KMS-11 (cell line): Measurements from ENCODE around the gene C12orf43.

Experiments
- H2AFZ ChIP-seq: fragments of 200-600 bp; sonication (generic); 2 replicates; pipeline ENCODE4 v1.6.1; 2016; ENCODE audit warnings: antibody characterized with exemption, mixed run types, low read depth
- H3K27ac ChIP-seq: fragments of 200-600 bp; sonication (generic); 2 replicates; pipeline ENCODE4 v1.6.1; 2016; ENCODE audit warnings: mild to moderate bottlenecking, mixed run types
- H3K27me3 ChIP-seq: fragments of 200-600 bp; sonication (generic); 2 replicates; pipeline ENCODE4 v1.6.1; 2017; ENCODE audit warnings: mild to moderate bottlenecking, low read depth, mixed run types, moderate library complexity; ENCODE audit not compliant: insufficient read depth
- H3K36me3 ChIP-seq: fragments of 200-600 bp; sonication (generic); 2 replicates; pipeline ENCODE4 v1.6.1; 2017; ENCODE audit warnings: mild to moderate bottlenecking, mixed run types; ENCODE audit not compliant: insufficient read depth
- H3K4me1 ChIP-seq: fragments of 200-600 bp; sonication (generic); 2 replicates; pipeline ENCODE4 v1.6.1; 2016; ENCODE audit warnings: mild to moderate bottlenecking, low read depth, mixed run types; ENCODE audit not compliant: poor library complexity, severe bottlenecking
- H3K4me2 ChIP-seq: fragments of 200-600 bp; sonication (generic); 2 replicates; pipeline ENCODE4 v1.7.0; 2016; ENCODE audit warnings: mild to moderate bottlenecking, mixed run types
- H3K4me3 ChIP-seq: fragments of 200-600 bp; sonication (generic); IDR thresholded peaks from 2 replicates; pipeline ENCODE4 v1.6.1; 2017; ENCODE audit warnings: low read depth, low read length, mixed read lengths; ENCODE audit not compliant: insufficient read depth
- H3K79me2 ChIP-seq: fragments of 200-600 bp; sonication (generic); 2 replicates; pipeline ENCODE4 v1.6.1; 2016; ENCODE audit warnings: low read depth, mixed run types; ENCODE audit not compliant: insufficient read depth
- H3K9ac ChIP-seq: fragments of 200-600 bp; sonication (generic); 2 replicates; pipeline ENCODE4 v1.6.1; 2016; ENCODE audit warnings: mild to moderate bottlenecking, mixed run types
- H4K20me1 ChIP-seq: fragments of 200-600 bp; sonication (generic); 2 replicates; pipeline ENCODE4 v1.6.1; 2016; ENCODE audit warnings: mild to moderate bottlenecking, mixed run types; ENCODE audit not compliant: insufficient read depth
- CTCF ChIP-seq: fragments of 200-600 bp; sonication (generic); conservative IDR thresholded peaks from 2 replicates; pipeline ENCODE4 v1.6.1; 2017; ENCODE audit warnings: low read depth, mild to moderate bottlenecking, antibody characterized with exemption, low read length, moderate library complexity, mixed read lengths

Gene C12orf43

GRCh38 chr12:120978296-120979219, 37.7 kb downstream of the C12orf43 start, which contains the start of gene HNF1A:
Gene HNF1A (plus strand): TSS chr12:120978543. CDS start chr12:120978769, 226 bp downstream.
- Histone ChIP-seq H3K4me3 (no peak within 1 kb of the TSS), H3K27ac (no peak within 1 kb of the TSS), H3K4me2 (no peak within 1 kb of the TSS), H2AFZ (no peak within 1 kb of the TSS), H3K9ac (no peak within 1 kb of the TSS), H3K79me2 (no peaks in the 10 kb centered on the region), H3K4me1 (no peaks in the 10 kb centered on the region), H3K36me3 (no peaks in the 10 kb centered on the region), H4K20me1 (no peaks in the 10 kb centered on the region), H3K27me3 (no peaks in the 10 kb centered on the region)
- TF ChIP-seq CTCF = no peak

- Histone ChIP-seq H3K4me1 (no peaks in the 10 kb centered on the region), H3K4me2 (no peak overlapping the region), H3K27me3 (no peaks in the 10 kb centered on the region), H2AFZ (no peak overlapping the region), H3K36me3 (no peaks in the 10 kb centered on the region), H3K9ac (no peak overlapping the region), H4K20me1 (no peaks in the 10 kb centered on the region), H3K79me2 (no peaks in the 10 kb centered on the region), H3K27ac (no peak overlapping the region), H3K4me3 (no peak overlapping the region)
- TF ChIP-seq CTCF = no peak
Observed at GRCh38 chr12:120977531-120978295, 38.6 kb downstream of the C12orf43 start.

- Histone ChIP-seq H3K27me3 (no peaks in the 10 kb centered on the region), H3K79me2 (no peaks in the 10 kb centered on the region), H3K27ac (no peak overlapping the region), H3K4me1 (no peaks in the 10 kb centered on the region), H3K9ac (no peak overlapping the region), H2AFZ (no peak overlapping the region), H3K36me3 (no peaks in the 10 kb centered on the region), H3K4me2 (no peak overlapping the region), H3K4me3 (no peak overlapping the region), H4K20me1 (no peaks in the 10 kb centered on the region)
- TF ChIP-seq CTCF = no peak
Observed at GRCh38 chr12:120972870-120973543, 43.3 kb downstream of the C12orf43 start.
